Coronary artery (tissue), 2 donors: Measurements from ENCODE around the gene RGS10.
"Not testable (repeated sequence)": the region's sequence is repeated elsewhere in the genome, so short reads cannot be mapped to it uniquely, and the experiment has no call there.

Source experiments
- DNase-seq: peaks from one replicate; pipeline ENCODE4 v3.0.0-alpha.2; 2017; ENCODE audit warnings: low spot score
- H3K27ac ChIP-seq, 2 donors: fragments of 200-600 bp; sonication (generic); one replicate each; pipeline ENCODE4 v1.5.1; 2016 to 2019
- H3K4me3 ChIP-seq: fragments of 200-600 bp; sonication (generic); 2 replicates; pipeline ENCODE4 v1.5.1; 2016; ENCODE audit warnings: mild to moderate bottlenecking, moderate library complexity
- CTCF ChIP-seq: fragments of 200-600 bp; sonication (generic); IDR thresholded peaks from one replicate; pipeline ENCODE4 v1.5.1; 2019; ENCODE audit warnings: antibody characterized with exemption

The RGS10 gene

GRCh38 chr10:119466655-119467054 is 75.9 kb downstream of the RGS10 start:
- H3K27ac ChIP-seq, result no peak overlapping the region
- TF ChIP-seq CTCF, result no peak
- no peak overlapping the region for H3K4me3 ChIP-seq
- peak; percentile 72 for DNase-seq

- no peak for DNase-seq
Observed at GRCh38 chr10:119466076-119466475, 76.4 kb downstream of the RGS10 start.

GRCh38 chr10:119465085-119465484 is 77.4 kb downstream of the RGS10 start:
- no peak overlapping the region for H3K4me3 ChIP-seq
- no peak overlapping the region for H3K27ac ChIP-seq
- no peak for TF ChIP-seq CTCF
- no peak for DNase-seq

More at GRCh38 chr10:119466076-119466475, 76.4 kb downstream of the RGS10 start:
- H3K27ac ChIP-seq, result no peak overlapping the region
- no peak for TF ChIP-seq CTCF
- no peak overlapping the region for H3K4me3 ChIP-seq

- not testable (repeated sequence) for DNase-seq, H3K4me3 ChIP-seq, H3K27ac ChIP-seq
Observed at GRCh38 chr10:119463195-119463594, 79.3 kb downstream of the RGS10 start.

- no peak for DNase-seq
- no peak for TF ChIP-seq CTCF
Observed at GRCh38 chr10:119462773-119463172, 79.7 kb downstream of the RGS10 start.

GRCh38 chr10:119461923-119462322 is 80.6 kb downstream of the RGS10 start:
- Histone ChIP-seq H3K27ac (no peak overlapping the region), H3K4me3 (no peak overlapping the region)
- no peak for TF ChIP-seq CTCF
- DNase-seq, result no peak

More at GRCh38 chr10:119462773-119463172, 79.7 kb downstream of the RGS10 start:
- Histone ChIP-seq H3K4me3 (no peak overlapping the region), H3K27ac (no peak overlapping the region)

GRCh38 chr10:119461380-119461779 is 81.1 kb downstream of the RGS10 start:
- H3K27ac ChIP-seq, result no peak overlapping the region
- no peak for DNase-seq
- no peak for TF ChIP-seq CTCF
- H3K4me3 ChIP-seq, result no peak overlapping the region
